ENCODE data around the gene NRXN2. TPM values are rescaled to one million over a fixed set of nuclear protein-coding genes. Genes with fewer than 3 reads are reported as not detected.
"Not testable (repeated sequence)": the region's sequence is repeated elsewhere in the genome, so short reads cannot be mapped to it uniquely, and the experiment has no call there.

NRXN2 gene
- total RNA-seq, 1 donor from 2014 or later = 13.8 TPM

GRCh38 chr11:64563966-64564365 is 159.0 kb downstream of the NRXN2 start:
- DNase-seq = no peak

GRCh38 chr11:64562723-64563351 is 160.2 kb downstream of the NRXN2 start:
- DNase-seq = no peak

- no peak for DNase-seq
These were observed 160.8 kb downstream of the NRXN2 start for GRCh38 chr11:64561984-64562722.

- DNase-seq = not testable (repeated sequence)
These were observed 161.6 kb downstream of the NRXN2 start for GRCh38 chr11:64561429-64561828.

- DNase-seq = no peak
These were observed 162.1 kb downstream of the NRXN2 start for GRCh38 chr11:64560941-64561340.

GRCh38 chr11:64560139-64560771 is 162.7 kb downstream of the NRXN2 start:
- DNase-seq = no peak

- peak; percentile 31 for DNase-seq
These were observed 163.5 kb downstream of the NRXN2 start for GRCh38 chr11:64559351-64560138.

GRCh38 chr11:64558869-64559268 is 164.1 kb downstream of the NRXN2 start:
- DNase-seq = no peak

GRCh38 chr11:64558065-64558745 is 164.8 kb downstream of the NRXN2 start:
- no peak for DNase-seq

- no peak for DNase-seq
These were observed 166.2 kb downstream of the NRXN2 start for GRCh38 chr11:64556721-64557250.

Other genes starting within 250 kb of the NRXN2 start
- not detected for gene SLC22A11, start 167.3 kb downstream of the NRXN2 start, total RNA-seq
- not detected for gene SLC22A12, start 132.0 kb downstream of the NRXN2 start, total RNA-seq
- 30.8 TPM for gene RASGRP2, start 20.9 kb upstream of the NRXN2 start, total RNA-seq
- gene PYGM, start 36.8 kb upstream of the NRXN2 start, total RNA-seq = 584 TPM
- gene SF1, start 55.3 kb upstream of the NRXN2 start, total RNA-seq = 121 TPM
- gene MAP4K2, start 80.0 kb upstream of the NRXN2 start, total RNA-seq = 13.1 TPM
- 16.1 TPM for gene MEN1, start 87.4 kb upstream of the NRXN2 start, total RNA-seq
- 5.7 TPM for gene CDC42BPG, start 121.5 kb upstream of the NRXN2 start, total RNA-seq
- gene EHD1, start 155.4 kb upstream of the NRXN2 start, total RNA-seq = 86.0 TPM
- 13.3 TPM for gene ATG2A, start 194.0 kb upstream of the NRXN2 start, total RNA-seq
- 6.1 TPM for gene PPP2R5B, start 201.5 kb upstream of the NRXN2 start, total RNA-seq
- not detected for gene GPHA2, start 212.7 kb upstream of the NRXN2 start, total RNA-seq
- not detected for gene MAJIN, start 248.9 kb upstream of the NRXN2 start, total RNA-seq